ENCODE results near the gene CACYBP. TPM values are rescaled to one million over a fixed set of nuclear protein-coding genes. Genes with fewer than 3 reads are reported as not detected.

CACYBP gene
- total RNA-seq, 1 donor from 2014 or later: 70.0 TPM

DNA sequence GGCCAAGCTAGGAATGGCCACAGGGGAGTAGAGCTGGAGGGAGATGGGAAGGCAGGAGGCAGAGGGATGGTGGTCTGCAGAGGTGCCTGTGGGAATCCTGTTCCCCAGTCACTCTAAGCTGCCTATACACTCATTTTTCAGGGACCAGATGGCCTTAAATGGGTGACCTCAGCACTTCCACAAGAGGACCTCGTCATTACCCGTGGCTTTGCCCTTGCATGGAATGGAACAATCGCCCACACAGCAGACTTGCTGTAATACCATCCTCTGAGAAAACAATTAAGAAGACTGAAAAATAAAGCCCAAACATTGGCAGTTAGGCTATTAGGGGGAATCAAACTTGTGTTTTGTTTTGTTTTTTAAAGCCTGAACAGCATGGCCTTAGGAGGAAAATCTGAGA lies 55.0 kb downstream of the CACYBP start:
- no peak for DNase-seq (ENCODE audit: low spot score in 2 of 2, unreplicated experiment in 2 of 2)
- Mint-ChIP-seq H3K9me3 (peaks cover 13% of the 10 kb centered on the region), H3K4me1 (no peaks in the 10 kb centered on the region), H3K4me3 (no peak overlapping the region), H3K27me3 (ENCODE audit: low read depth) (peaks cover 13% of the 10 kb centered on the region), H3K27ac (no peak overlapping the region), H3K36me3 (no peaks in the 10 kb centered on the region)
- TF ChIP-seq, protein P1, sequence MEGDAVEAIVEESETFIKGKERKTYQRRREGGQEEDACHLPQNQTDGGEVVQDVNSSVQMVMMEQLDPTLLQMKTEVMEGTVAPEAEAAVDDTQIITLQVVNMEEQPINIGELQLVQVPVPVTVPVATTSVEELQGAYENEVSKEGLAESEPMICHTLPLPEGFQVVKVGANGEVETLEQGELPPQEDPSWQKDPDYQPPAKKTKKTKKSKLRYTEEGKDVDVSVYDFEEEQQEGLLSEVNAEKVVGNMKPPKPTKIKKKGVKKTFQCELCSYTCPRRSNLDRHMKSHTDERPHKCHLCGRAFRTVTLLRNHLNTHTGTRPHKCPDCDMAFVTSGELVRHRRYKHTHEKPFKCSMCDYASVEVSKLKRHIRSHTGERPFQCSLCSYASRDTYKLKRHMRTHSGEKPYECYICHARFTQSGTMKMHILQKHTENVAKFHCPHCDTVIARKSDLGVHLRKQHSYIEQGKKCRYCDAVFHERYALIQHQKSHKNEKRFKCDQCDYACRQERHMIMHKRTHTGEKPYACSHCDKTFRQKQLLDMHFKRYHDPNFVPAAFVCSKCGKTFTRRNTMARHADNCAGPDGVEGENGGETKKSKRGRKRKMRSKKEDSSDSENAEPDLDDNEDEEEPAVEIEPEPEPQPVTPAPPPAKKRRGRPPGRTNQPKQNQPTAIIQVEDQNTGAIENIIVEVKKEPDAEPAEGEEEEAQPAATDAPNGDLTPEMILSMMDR (IDR thresholded peaks at IDR 0.05; ENCODE audit: unreplicated experiment): no peak

Other genes starting within 250 kb of the CACYBP start
- gene MRPS14, start 23.5 kb downstream of the CACYBP start, total RNA-seq: 25.2 to 29.3 TPM (median 25.9 TPM) in 3 replicates
- gene TNN, start 67.9 kb downstream of the CACYBP start, total RNA-seq: 2.0 to 2.2 TPM (median 2.0 TPM) in 3 replicates
- 3.4 to 3.8 TPM (median 3.7 TPM) in 3 replicates for gene KIAA0040, start 192.8 kb downstream of the CACYBP start, total RNA-seq

All from mesothelial cell of epicardium (in vitro differentiated cells).